ENCODE data around the gene KDM6A.
"Not testable (repeated sequence)": the region's sequence is repeated elsewhere in the genome, so short reads cannot be mapped to it uniquely, and the experiment has no call there.

The KDM6A gene

DNA sequence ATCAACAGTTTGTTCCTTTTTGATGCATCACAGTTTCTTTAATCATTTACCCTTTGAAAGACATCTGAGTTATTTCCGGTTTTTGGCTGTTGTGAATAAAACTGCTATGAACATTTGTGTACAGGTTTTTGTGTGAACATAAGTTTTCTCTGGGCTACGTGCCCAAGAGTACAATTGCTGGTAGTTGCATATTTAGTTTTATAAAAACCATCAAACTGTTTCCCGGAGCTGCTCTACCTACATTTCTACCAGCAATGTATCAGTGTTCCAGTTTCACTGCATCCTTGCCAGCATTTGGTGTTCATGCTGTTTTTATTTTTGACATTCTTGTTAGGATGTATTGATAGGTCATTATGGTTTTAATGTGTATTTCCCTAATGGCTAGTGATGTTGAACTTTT, 17.3 kb downstream of the KDM6A start:
- DNase-seq = no peak

DNA sequence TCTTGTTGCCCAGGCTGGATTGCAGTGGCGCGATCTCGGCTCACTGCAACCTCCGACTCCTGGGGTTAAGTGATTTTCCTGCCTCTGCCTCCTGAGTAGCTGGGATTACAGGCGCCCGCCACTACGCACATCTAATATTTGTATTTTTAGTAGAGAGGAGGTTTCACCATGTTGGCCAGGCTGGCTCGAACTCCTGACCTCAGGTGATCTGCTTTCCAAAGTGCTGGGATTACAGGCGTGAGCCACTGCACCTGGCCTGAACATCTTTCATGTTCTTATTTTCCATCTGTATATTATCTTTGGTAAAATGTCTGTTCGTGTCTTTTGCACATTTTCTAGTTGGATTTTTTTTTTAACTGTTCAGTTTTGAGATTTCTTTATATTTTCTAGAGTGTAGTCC, 17.7 kb downstream of the KDM6A start:
- DNase-seq = not testable (repeated sequence)

GRCh38 chrX:44891642-44892041, 18.7 kb downstream of the KDM6A start:
- DNase-seq = no peak

- DNase-seq = no peak
Observed at GRCh38 chrX:44896876-44897186, 23.8 kb downstream of the KDM6A start.

GRCh38 chrX:44897539-44897938, 24.6 kb downstream of the KDM6A start:
- DNase-seq = no peak

DNA sequence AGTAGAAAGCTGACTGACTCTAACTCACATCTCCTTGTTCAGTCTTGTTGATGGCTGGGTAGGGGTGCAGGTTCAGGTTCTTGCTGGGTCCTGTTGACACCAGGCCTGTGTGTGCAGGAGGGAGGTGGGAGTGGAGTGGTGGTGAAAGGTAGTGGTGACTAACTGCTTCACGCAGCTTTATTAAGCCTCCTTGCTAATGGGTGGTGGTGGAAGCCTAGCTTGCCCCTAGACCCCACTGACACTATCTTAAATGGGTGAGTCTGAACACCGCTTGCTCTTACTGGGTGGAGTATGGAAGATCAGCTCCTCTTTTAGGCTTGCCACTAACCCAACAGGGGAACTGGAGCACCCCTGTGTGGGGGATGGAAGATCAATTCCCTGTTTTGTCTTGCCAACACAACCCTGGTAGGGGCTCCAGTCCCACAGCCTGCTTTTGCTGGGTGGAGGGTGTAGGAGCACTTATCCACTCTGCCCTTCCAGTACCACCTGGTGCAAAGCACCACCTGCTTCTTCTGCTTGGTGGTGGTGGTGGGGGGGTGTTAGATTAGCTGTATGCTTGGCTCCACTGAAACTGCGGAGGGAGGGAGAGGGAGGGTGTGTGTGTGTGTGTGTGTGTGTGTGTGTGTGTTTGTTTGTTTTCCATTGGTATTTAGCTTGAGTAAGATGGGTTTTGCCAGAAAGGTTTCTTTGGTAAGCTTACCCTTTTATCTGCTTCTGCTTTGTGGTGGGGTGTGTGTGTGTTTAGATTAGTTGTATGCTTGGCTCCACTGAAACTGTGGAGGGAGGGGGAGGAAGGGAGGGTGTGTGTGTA, 25.6 kb downstream of the KDM6A start:
- peak; percentile 72 for DNase-seq

- DNase-seq = no peak
Observed at GRCh38 chrX:44899946-44900345, 27.0 kb downstream of the KDM6A start.

DNA sequence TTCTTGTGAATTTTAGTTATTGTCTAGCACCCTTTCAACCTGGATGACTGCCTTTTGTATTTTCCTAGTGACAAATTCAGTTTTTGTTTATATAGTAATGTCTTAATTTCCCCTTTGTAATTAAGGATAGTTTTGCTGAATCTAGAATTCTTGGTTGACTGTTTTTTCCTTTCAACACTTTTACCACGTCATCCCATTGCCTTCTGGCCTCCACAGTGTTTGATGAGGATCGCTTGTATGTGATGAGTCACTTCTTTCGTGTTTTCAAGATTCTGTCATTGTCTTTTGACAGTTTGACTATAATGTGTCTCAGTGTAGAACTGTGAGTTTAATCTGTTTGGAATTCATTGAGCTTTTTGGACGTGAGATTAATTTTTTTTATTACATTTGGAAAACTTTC, 30.1 kb downstream of the KDM6A start:
- DNase-seq = peak; percentile 42

GRCh38 chrX:44903830-44904530, 31.0 kb downstream of the KDM6A start:
- no peak for DNase-seq

GRCh38 chrX:44904542-44905115, 31.6 kb downstream of the KDM6A start:
- DNase-seq = no peak

DNA sequence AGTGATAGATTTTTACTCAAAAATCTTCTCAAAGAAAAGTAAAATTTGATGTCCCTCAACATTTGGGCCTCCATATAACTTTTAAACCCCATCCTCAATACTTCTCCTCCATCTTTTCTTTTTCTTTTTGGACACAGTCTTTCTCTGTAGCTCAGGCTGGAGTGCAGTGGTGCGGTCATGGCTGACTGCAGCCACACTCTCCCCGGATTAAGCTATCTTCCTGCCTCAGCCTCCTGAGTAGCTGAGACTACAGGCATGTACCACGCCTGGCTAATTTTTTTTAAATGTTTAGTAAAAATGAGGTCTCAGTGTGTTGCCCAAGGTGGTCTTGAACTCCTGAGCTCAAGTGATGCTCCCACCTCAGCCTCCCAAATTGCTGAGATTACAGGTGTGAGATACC, 33.1 kb downstream of the KDM6A start:
- DNase-seq = no peak

GRCh38 chrX:44906542-44906941, 33.6 kb downstream of the KDM6A start:
- no peak for DNase-seq

DNA sequence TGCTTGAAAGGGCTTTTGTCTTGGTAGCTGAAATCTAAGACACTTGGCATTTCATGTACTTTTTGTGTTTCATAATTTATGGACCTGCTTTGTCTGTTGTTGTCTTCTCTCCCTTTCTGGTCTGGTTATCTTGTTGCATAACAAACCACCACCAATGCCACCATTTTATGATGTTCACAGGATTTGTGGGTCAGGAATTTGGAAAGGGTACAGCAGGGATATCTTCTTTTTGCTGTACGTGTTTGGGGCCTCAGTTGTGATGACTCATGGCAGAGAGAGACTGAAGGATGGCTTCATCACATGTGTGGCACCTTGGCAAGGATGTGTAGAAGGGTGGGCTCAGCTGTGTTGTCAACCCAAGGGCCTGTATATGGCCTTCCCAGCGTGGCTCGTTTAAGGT, 35.2 kb downstream of the KDM6A start:
- peak; percentile 44 for DNase-seq

DNA sequence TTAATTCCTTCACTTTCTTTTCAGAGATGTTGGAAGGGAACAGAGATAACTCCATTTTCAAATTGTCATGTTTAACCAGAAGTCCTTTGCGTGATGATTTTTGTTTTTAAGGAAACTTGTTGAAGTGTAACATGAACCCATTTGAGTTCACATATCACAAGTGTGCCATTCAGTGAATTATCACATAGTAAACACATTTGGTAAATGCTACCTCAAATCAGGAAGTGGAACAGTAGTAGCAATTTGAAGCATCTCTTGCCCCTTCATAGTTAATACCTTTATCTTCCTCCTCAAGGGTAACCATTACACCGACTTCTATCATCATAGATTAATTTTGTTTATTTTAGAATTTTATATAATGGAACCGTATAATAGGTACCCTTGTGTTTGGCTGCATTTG, 35.8 kb downstream of the KDM6A start:
- no peak for DNase-seq

GRCh38 chrX:44910508-44910907, 37.5 kb downstream of the KDM6A start:
- not testable (repeated sequence) for DNase-seq

DNA sequence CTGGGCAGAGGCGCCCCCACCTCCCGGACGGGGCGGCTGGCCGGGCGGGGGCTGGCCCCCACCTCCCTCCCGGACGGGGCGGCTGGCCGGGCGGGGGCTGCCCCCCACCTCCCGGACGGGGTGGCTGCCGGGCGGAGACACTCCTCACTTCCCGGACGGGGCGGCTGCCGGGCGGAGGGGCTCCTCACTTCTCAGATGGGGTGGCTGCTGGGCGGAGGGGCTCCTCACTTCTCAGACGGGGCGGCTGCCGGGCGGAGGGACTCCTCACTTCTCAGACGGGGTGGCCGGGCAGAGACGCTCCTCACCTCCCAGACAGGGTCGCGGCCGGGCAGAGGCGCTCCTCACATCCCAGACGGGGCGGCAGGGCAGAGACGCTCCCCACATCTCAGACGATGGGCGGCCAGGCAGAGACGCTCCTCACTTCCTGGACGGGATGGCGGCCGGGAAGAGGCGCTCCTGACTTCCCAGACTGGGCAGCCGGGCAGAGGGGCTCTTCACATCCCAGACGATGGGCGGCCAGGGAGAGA, 38.1 kb downstream of the KDM6A start:
- not testable (repeated sequence) for DNase-seq

DNA sequence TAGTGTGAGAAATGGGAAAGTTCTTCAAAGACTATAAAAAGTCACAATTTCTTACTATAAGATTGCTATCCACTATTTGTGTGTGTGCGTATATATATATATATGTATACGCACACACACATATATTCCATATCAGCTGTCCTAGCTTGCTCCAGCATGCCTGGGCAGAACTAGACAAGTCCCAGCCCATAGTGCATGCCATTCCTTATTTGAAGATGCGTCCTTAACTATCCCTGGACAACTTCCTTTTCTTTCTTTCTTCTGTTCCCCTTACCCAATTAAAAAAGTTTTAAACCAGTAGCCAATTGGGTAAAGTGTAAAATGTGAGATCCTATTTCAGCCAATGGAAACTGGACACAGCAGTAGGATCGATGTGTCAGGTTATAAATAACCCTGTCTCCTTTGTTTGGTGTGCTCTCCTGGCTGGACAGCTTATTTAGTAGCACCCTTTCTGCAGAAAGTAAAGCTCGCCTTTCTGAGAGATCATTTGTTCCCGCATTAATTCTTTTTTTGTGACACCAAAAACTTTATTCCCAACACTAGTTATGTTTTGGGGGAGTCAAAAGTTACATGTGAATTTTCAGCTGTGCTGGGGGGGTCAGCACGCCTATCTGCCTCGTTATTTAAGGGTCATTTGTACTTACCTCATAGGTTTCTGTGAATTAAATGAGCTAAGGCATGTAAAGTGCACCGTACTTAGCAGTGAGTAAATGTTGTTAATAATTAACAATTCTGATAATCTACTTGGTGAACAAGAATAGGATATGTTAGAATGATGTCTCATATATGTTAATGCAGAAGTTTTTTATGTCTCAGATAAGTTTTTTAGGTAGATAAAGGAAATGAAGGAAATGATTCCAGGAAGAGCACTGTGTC, 40.9 kb downstream of the KDM6A start:
- no peak for DNase-seq

GRCh38 chrX:44914532-44915198, 41.7 kb downstream of the KDM6A start:
- DNase-seq = peak; percentile 21

- peak; percentile 88 for DNase-seq
Observed at GRCh38 chrX:44915361-44915868, 42.4 kb downstream of the KDM6A start.

DNA sequence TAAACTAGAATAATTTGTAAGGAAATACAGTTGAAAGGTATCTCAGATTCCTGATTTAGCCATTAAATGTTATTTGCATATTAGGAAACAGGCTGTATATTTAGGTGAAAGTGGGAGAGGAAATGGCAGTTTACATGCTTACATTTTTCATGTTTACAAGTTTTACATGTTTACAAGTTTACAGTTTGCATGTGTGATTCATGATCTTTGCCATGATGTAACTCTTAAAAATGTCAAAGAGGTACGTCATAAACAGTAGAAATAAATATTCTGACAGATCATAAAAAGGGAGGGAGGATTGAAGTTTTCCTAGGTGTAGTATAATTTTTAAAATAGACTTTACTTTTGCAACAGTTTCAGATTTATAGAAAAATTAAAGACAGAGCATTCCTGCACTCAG, 45.7 kb downstream of the KDM6A start:
- DNase-seq = no peak

GRCh38 chrX:44922980-44923379, 50.0 kb downstream of the KDM6A start:
- DNase-seq = no peak

DNA sequence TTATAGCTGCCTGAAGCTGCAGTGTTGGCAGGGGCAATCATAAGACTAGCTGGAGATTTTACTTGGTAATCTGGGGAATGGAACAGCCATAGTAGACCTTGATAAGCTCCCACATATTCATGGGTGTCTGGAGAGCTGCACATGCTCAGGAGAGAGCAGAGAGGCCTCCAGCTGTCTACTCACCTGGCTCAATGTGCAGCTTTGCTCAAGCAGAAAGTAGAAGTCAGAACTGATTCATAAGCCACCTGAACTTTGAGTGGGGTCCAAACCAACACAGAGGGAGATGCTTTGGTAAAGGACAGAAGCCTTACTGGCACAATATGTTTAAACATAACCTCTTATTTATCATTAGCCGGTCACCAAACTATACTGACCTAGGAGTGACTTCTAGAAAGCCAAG, 54.4 kb downstream of the KDM6A start:
- no peak for DNase-seq
